HepG2 (cell line): ENCODE data around the gene ARHGAP21. TPM values are rescaled to one million over a fixed set of nuclear protein-coding genes. Genes with fewer than 3 reads are reported as not detected.
A peak's percentile ranks its signal among the peaks of the same experiment; 100 is the strongest.

ENCODE experiments used
- AKAP8 ChIP-seq: sonication (generic); formaldehyde crosslinking; IDR thresholded peaks from 2 replicates; pipeline ENCODE4 v1.5.1; 2020; ENCODE audit warnings: mild to moderate bottlenecking, missing genetic modification reagents
- ATF5 ChIP-seq: sonication (generic); formaldehyde crosslinking; IDR thresholded peaks from 2 replicates; pipeline ENCODE4 v1.4.0; 2020; ENCODE audit warnings: mild to moderate bottlenecking, low read depth, missing genetic modification reagents
- BHLHE40 ChIP-seq: IDR thresholded peaks from 2 replicates; pipeline ENCODE4 v1.6.1; 2011; ENCODE audit warnings: low read length, improper control_type of control experiment
- FOSL1 ChIP-seq: sonication (generic); formaldehyde crosslinking; IDR thresholded peaks from 2 replicates; pipeline ENCODE4 v1.9.0; 2021; ENCODE audit warnings: missing genetic modification reagents, borderline replicate concordance
- FOSL2 ChIP-seq: sonication (generic); formaldehyde crosslinking; IDR thresholded peaks from 2 replicates; pipeline ENCODE4 v1.4.0; 2020; ENCODE audit warnings: missing genetic modification reagents
- LCORL ChIP-seq, 2 experiments: fragments of 450-650 bp in 1 of 2; sonication (generic) in 1 of 2; formaldehyde crosslinking in 1 of 2; IDR thresholded peaks; 2 replicates each; pipeline versions ENCODE4 v1.5.0 to v1.6.1; 2017 to 2020; ENCODE audit warnings: antibody characterized with exemption in 1 of 2, missing genetic modification reagents in 1 of 2
- NR1H2 ChIP-seq: sonication (generic); formaldehyde crosslinking; IDR thresholded peaks from 2 replicates; pipeline ENCODE4 v1.8.1; 2022; ENCODE audit warnings: low read depth, missing genetic modification reagents, borderline replicate concordance
- SUZ12 ChIP-seq: fragments of 150-350 bp; IDR thresholded peaks from 2 replicates; pipeline ENCODE4 v1.6.1; 2014; ENCODE audit warnings: low read depth, low read length
- ZNF296 ChIP-seq: sonication (generic); formaldehyde crosslinking; conservative IDR thresholded peaks from 2 replicates; pipeline ENCODE4 v1.5.0; 2020; ENCODE audit warnings: mild to moderate bottlenecking, missing genetic modification reagents
- ZNF30 ChIP-seq: sonication (generic); formaldehyde crosslinking; IDR thresholded peaks from 2 replicates; pipeline ENCODE4 v1.5.0; 2020; ENCODE audit warnings: mild to moderate bottlenecking, missing genetic modification reagents
- ZNF550 ChIP-seq: sonication (generic); formaldehyde crosslinking; IDR thresholded peaks from 2 replicates; pipeline ENCODE4 v1.4.0; 2020; ENCODE audit warnings: mild to moderate bottlenecking, missing genetic modification reagents, borderline replicate concordance
- ZNF660 ChIP-seq: sonication (generic); formaldehyde crosslinking; IDR thresholded peaks from 2 replicates; pipeline ENCODE4 v1.5.1; 2020; ENCODE audit warnings: mild to moderate bottlenecking, low read depth, missing genetic modification reagents, borderline replicate concordance
- ZNF674 ChIP-seq: sonication (generic); formaldehyde crosslinking; IDR thresholded peaks from 2 replicates; pipeline ENCODE4 v1.5.0; 2020; ENCODE audit warnings: low read depth, mild to moderate bottlenecking, missing genetic modification reagents
- polyA plus RNA-seq, 8 experiments: library from polyadenylated mRNA; depleted of rRNA in 3 of 8; stranded (reverse) in 7 of 8; unstranded in 1 of 8; fragments of >200 nt; fragmentation: Illumina TruSeq in 4 of 8; extraction: Trizol in 4 of 8; gene quantifications; 2 replicates each; pipeline versions ENCODE4 v1.2.1 to v1.2.3, GENCODE V29; 2011 to 2016; ENCODE audit warnings: low read depth in 4 of 8, missing spikeins in 1 of 8, mixed read lengths in 1 of 8; ENCODE audit not compliant: insufficient read depth in 1 of 8
- total RNA-seq, 5 experiments: library from RNA; depleted of rRNA; stranded (reverse); fragments of >200 nt; fragmentation: Illumina TruSeq; extraction: Trizol; gene quantifications; 2 replicates each; pipeline ENCODE4 v1.2.3, GENCODE V29; 2016; ENCODE audit warnings: low read depth in 1 of 5
- TF ChIP-seq, protein P1 (sequence below): sonication (generic); formaldehyde crosslinking; IDR thresholded peaks from 2 replicates; pipeline ENCODE4 v1.4.0; 2020; ENCODE audit warnings: missing genetic modification reagents, borderline replicate concordance
- TF ChIP-seq, protein P2 (sequence below), 2 experiments: sonication (generic) in 1 of 2; formaldehyde crosslinking in 1 of 2; IDR thresholded peaks; 2 replicates each; pipeline versions ENCODE4 v1.4.0 to v1.6.1; 2016 to 2020; ENCODE audit warnings: borderline replicate concordance in 1 of 2, low read depth in 1 of 2, mild to moderate bottlenecking in 1 of 2, missing genetic modification reagents in 1 of 2
- TF ChIP-seq, protein P3 (sequence below): sonication (generic); formaldehyde crosslinking; IDR thresholded peaks from 2 replicates; pipeline ENCODE4 v1.4.0; 2020; ENCODE audit warnings: mild to moderate bottlenecking, missing genetic modification reagents
- TF ChIP-seq, protein P4 (sequence below): sonication (generic); formaldehyde crosslinking; IDR thresholded peaks from 2 replicates; pipeline ENCODE4 v1.4.0; 2020; ENCODE audit warnings: mild to moderate bottlenecking, missing genetic modification reagents

ARHGAP21 gene
- total and polyA plus RNA-seq, 2 of the 13 experiments (the other 11 are each of a cell fraction or from before 2014, with no cell fraction given), result 23.9 to 26.6 TPM

GRCh38 chr10:24724381-24725228 is 918 bp upstream of the ARHGAP21 start (continued):
- TF ChIP-seq FOSL1 (CRISPR knock-in tag) (no peak), ZNF296 (CRISPR knock-in tag) (no peak), FOSL2 (no peak), ZNF550 (CRISPR knock-in tag) (no peak), SUZ12 (no peak), ATF5 (CRISPR knock-in tag) (no peak), ZNF674 (CRISPR knock-in tag) (no peak), BHLHE40 (no peak), NR1H2 (CRISPR knock-in tag) (no peak), LCORL (IDR thresholded peaks at IDR 0.05) (no peak), LCORL (CRISPR knock-in tag; IDR thresholded peaks at IDR 0.05) (peak; percentile 55; the same call in 1 of the 2 replicates), AKAP8 (CRISPR knock-in tag) (no peak), ZNF30 (no peak), ZNF660 (no peak)
- TF ChIP-seq, protein P1, sequence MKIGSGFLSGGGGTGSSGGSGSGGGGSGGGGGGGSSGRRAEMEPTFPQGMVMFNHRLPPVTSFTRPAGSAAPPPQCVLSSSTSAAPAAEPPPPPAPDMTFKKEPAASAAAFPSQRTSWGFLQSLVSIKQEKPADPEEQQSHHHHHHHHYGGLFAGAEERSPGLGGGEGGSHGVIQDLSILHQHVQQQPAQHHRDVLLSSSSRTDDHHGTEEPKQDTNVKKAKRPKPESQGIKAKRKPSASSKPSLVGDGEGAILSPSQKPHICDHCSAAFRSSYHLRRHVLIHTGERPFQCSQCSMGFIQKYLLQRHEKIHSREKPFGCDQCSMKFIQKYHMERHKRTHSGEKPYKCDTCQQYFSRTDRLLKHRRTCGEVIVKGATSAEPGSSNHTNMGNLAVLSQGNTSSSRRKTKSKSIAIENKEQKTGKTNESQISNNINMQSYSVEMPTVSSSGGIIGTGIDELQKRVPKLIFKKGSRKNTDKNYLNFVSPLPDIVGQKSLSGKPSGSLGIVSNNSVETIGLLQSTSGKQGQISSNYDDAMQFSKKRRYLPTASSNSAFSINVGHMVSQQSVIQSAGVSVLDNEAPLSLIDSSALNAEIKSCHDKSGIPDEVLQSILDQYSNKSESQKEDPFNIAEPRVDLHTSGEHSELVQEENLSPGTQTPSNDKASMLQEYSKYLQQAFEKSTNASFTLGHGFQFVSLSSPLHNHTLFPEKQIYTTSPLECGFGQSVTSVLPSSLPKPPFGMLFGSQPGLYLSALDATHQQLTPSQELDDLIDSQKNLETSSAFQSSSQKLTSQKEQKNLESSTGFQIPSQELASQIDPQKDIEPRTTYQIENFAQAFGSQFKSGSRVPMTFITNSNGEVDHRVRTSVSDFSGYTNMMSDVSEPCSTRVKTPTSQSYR (CRISPR knock-in tag), result no peak
- TF ChIP-seq, protein P2, sequence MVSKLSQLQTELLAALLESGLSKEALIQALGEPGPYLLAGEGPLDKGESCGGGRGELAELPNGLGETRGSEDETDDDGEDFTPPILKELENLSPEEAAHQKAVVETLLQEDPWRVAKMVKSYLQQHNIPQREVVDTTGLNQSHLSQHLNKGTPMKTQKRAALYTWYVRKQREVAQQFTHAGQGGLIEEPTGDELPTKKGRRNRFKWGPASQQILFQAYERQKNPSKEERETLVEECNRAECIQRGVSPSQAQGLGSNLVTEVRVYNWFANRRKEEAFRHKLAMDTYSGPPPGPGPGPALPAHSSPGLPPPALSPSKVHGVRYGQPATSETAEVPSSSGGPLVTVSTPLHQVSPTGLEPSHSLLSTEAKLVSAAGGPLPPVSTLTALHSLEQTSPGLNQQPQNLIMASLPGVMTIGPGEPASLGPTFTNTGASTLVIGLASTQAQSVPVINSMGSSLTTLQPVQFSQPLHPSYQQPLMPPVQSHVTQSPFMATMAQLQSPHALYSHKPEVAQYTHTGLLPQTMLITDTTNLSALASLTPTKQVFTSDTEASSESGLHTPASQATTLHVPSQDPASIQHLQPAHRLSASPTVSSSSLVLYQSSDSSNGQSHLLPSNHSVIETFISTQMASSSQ (IDR thresholded peaks at IDR 0.05; ENCODE audit: low read depth), result no peak
- TF ChIP-seq, protein P2 (CRISPR knock-in tag; IDR thresholded peaks at IDR 0.05; ENCODE audit: borderline replicate concordance), result no peak
- TF ChIP-seq, protein P3, sequence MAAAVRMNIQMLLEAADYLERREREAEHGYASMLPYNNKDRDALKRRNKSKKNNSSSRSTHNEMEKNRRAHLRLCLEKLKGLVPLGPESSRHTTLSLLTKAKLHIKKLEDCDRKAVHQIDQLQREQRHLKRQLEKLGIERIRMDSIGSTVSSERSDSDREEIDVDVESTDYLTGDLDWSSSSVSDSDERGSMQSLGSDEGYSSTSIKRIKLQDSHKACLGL (CRISPR knock-in tag), result 0 out of 2 replicates have a peak, but pooled peaks have one; percentile 26
- TF ChIP-seq, protein P4, sequence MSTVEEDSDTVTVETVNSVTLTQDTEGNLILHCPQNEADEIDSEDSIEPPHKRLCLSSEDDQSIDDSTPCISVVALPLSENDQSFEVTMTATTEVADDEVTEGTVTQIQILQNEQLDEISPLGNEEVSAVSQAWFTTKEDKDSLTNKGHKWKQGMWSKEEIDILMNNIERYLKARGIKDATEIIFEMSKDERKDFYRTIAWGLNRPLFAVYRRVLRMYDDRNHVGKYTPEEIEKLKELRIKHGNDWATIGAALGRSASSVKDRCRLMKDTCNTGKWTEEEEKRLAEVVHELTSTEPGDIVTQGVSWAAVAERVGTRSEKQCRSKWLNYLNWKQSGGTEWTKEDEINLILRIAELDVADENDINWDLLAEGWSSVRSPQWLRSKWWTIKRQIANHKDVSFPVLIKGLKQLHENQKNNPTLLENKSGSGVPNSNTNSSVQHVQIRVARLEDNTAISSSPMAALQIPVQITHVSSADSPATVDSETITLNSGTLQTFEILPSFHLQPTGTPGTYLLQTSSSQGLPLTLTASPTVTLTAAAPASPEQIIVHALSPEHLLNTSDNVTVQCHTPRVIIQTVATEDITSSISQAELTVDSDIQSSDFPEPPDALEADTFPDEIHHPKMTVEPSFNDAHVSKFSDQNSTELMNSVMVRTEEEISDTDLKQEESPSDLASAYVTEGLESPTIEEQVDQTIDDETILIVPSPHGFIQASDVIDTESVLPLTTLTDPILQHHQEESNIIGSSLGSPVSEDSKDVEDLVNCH, result no peak
